Neutrophil (primary cell): ENCODE measurements around the gene DGKG.

ENCODE experiments used
- H3K27ac ChIP-seq: fragments of 200-600 bp; sonication (generic); 2 replicates; pipeline ENCODE4 v1.5.1; 2016; ENCODE audit warnings: mild to moderate bottlenecking, moderate library complexity
- H3K27me3 ChIP-seq: fragments of 200-600 bp; sonication (generic); 2 replicates; pipeline ENCODE4 v1.6.0; 2016; ENCODE audit warnings: mild to moderate bottlenecking
- H3K36me3 ChIP-seq: fragments of 200-600 bp; sonication (generic); 2 replicates; pipeline ENCODE4 v1.5.1; 2017
- H3K4me1 ChIP-seq, 2 experiments: fragments of 200-600 bp in 1 of 2; sonication (generic) in 1 of 2; 1 replicate in 1 of 2; 2 replicates in 1 of 2; pipeline versions ENCODE4 v1.5.1 to v1.6.1; 2013 to 2016; ENCODE audit warnings: low read depth in 1 of 2, low read length in 1 of 2, mild to moderate bottlenecking in 1 of 2, moderate library complexity in 1 of 2; ENCODE audit not compliant: control insufficient read depth in 1 of 2, insufficient read depth in 1 of 2
- H3K4me3 ChIP-seq, 2 experiments: fragments of 200-600 bp in 1 of 2; sonication (generic) in 1 of 2; 1 replicate in 1 of 2; 2 replicates in 1 of 2; pipeline ENCODE4 v1.5.1; 2013 to 2016; ENCODE audit warnings: low read depth in 1 of 2, low read length in 1 of 2, mild to moderate bottlenecking in 1 of 2, moderate library complexity in 1 of 2
- H3K9me3 ChIP-seq: fragments of 200-600 bp; sonication (generic); 2 replicates; pipeline ENCODE4 v1.5.1; 2016
- CTCF ChIP-seq: fragments of 200-600 bp; sonication (generic); IDR thresholded peaks from 2 replicates; pipeline ENCODE4 v1.5.1; 2016; ENCODE audit warnings: antibody characterized with exemption

Gene DGKG

DNA sequence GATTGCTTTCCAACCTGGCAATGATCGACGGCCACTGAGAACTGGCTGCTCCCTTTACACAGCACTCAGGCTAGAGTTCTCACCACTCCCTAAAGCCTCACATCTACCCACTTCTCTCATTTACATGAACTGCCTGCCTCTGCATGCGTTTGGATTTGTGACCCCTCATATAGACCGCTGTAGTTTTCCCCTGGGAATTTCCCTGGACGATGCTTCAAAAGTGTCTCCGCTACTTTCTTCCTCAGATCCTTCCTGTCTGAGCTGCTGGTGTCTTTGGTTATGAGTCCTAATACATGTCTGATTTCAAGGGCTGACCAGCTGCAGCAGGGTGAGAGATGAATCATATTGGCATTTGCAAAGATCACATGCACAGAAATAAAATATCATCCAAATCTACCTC, 136.4 kb downstream of the DGKG start:
- Histone ChIP-seq H3K36me3 (peaks cover 77% of the 10 kb centered on the region), H3K4me3 (no peak overlapping the region), H3K27ac (no peak overlapping the region), H3K9me3 (no peaks in the 10 kb centered on the region), H3K4me1 (no peaks in the 10 kb centered on the region), H3K27me3 (no peaks in the 10 kb centered on the region)
- no peak for TF ChIP-seq CTCF

DNA sequence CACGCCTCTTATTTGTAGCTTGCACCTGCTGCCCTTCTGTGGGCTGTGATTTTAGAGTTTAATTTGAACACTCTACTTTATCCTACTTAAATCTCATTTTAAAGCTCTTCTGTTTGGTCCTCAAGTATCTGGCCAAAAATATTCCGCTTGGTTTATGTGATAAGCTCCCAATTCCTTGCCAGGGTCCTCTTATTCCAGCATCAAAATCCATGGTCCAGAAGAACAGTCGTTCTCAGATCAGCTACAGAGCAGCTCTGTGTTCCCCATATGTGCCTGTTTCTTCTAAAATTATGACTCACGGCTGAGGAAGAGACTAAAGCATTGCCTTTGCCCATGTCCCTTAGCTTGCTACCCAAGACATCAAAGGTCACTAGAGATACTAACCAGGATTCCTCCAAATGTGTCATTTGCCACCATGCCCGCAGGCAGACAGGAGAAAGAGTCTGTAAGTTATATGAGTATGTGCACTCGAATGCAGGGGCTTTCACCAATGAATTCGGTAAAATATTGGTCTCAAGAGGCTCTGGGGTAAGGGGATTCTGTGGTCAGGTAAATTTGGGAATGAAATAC, 137.9 kb downstream of the DGKG start:
- no peak for TF ChIP-seq CTCF
- H3K4me1 ChIP-seq: no peaks in the 10 kb centered on the region
- H3K27me3 ChIP-seq: no peaks in the 10 kb centered on the region
- no peak overlapping the region for H3K27ac ChIP-seq
- peaks cover 77% of the 10 kb centered on the region for H3K36me3 ChIP-seq
- no peaks in the 10 kb centered on the region for H3K9me3 ChIP-seq
- H3K4me3 ChIP-seq: no peak overlapping the region

DNA sequence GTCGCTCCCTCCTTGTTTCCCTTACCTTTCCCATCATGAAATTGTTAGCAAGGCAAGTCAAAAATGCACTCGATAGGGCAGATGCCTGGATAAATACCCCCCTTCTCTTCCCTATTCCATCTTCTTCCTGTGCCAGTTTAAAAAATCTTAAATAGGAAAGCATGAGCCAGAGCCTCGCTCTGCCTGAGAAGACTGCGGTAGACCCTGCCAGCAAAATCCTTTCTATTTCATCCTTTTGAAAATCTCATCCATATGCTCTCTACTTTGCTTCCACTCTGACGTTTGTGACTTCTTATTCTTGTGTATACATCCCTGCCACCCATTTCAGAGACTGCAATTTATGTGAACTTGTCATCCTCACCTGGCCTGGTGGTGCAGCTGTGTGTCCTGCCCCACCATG, 138.6 kb downstream of the DGKG start:
- Histone ChIP-seq H3K4me3 (no peak overlapping the region), H3K4me1 (no peaks in the 10 kb centered on the region), H3K9me3 (no peaks in the 10 kb centered on the region), H3K36me3 (peaks cover 74% of the 10 kb centered on the region), H3K27me3 (no peaks in the 10 kb centered on the region), H3K27ac (no peak overlapping the region)
- no peak for TF ChIP-seq CTCF

- no peak overlapping the region for H3K4me3 ChIP-seq
- no peak for TF ChIP-seq CTCF
- H3K27me3 ChIP-seq: no peaks in the 10 kb centered on the region
- no peak overlapping the region for H3K27ac ChIP-seq
- H3K4me1 ChIP-seq: no peaks in the 10 kb centered on the region
- H3K36me3 ChIP-seq: peaks cover 83% of the 10 kb centered on the region
- H3K9me3 ChIP-seq: no peaks in the 10 kb centered on the region
Observed at GRCh38 chr3:186221760-186222378, 140.2 kb downstream of the DGKG start.

GRCh38 chr3:186220911-186221645, 141.0 kb downstream of the DGKG start:
- H3K27me3 ChIP-seq: no peaks in the 10 kb centered on the region
- H3K4me1 ChIP-seq: no peaks in the 10 kb centered on the region
- H3K27ac ChIP-seq: no peak overlapping the region
- H3K36me3 ChIP-seq: peaks cover 83% of the 10 kb centered on the region
- no peaks in the 10 kb centered on the region for H3K9me3 ChIP-seq
- no peak for TF ChIP-seq CTCF
- H3K4me3 ChIP-seq: no peak overlapping the region
